Esophagus muscularis mucosa (tissue), 4 donors: ENCODE results near the gene HPS1.

Experiments
- EP300 ChIP-seq: sonication (generic); formaldehyde crosslinking; IDR thresholded peaks from one replicate; pipeline ENCODE4 v1.6.1; 2017; ENCODE audit warnings: antibody characterized with exemption
- POLR2A ChIP-seq: fragments of 450-650 bp; IDR thresholded peaks from one replicate; pipeline ENCODE4 v1.6.1; 2017; ENCODE audit warnings: antibody characterized with exemption, moderate library complexity, mild to moderate bottlenecking, low read depth
- TF ChIP-seq, protein P1 (sequence below), 3 experiments: fragments of 200-600 bp in 2 of 3; fragments of 450-650 bp in 1 of 3; sonication (generic) in 2 of 3; IDR thresholded peaks; one replicate each; pipeline ENCODE4 v1.5.1; 2017 to 2019; ENCODE audit warnings: antibody characterized with exemption in 3 of 3, mild to moderate bottlenecking in 2 of 3, moderate library complexity in 1 of 3

DNA sequence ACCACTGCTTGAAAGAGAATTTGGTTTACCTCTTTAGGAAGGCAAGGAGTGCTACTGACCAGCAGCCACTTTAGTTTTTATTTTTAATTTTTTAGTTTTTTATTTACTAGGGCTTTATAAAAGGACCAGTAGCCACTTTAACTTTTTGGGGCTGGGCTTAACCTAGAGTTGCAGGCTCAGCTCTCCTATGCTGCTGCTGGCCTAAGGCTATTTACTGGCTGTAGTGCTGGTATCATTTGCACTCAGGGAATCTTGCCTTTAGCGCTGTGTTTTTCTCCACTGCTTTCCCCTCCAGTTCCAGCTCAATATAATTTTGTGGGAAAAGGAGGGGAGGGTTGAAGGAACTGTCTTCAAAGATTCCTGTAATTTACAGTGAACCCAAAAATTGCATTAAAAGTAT is 13.4 kb downstream of the HPS1 start:
- TF ChIP-seq, protein P1, sequence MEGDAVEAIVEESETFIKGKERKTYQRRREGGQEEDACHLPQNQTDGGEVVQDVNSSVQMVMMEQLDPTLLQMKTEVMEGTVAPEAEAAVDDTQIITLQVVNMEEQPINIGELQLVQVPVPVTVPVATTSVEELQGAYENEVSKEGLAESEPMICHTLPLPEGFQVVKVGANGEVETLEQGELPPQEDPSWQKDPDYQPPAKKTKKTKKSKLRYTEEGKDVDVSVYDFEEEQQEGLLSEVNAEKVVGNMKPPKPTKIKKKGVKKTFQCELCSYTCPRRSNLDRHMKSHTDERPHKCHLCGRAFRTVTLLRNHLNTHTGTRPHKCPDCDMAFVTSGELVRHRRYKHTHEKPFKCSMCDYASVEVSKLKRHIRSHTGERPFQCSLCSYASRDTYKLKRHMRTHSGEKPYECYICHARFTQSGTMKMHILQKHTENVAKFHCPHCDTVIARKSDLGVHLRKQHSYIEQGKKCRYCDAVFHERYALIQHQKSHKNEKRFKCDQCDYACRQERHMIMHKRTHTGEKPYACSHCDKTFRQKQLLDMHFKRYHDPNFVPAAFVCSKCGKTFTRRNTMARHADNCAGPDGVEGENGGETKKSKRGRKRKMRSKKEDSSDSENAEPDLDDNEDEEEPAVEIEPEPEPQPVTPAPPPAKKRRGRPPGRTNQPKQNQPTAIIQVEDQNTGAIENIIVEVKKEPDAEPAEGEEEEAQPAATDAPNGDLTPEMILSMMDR (IDR thresholded peaks at IDR 0.05): no peak
- TF ChIP-seq POLR2A (no peak), EP300 (no peak)
